Activated CD4-positive, CD25-positive, alpha-beta regulatory T cell treated with anti-CD3 and anti-CD28 coated beads, Interleukin-2, amount 50 U/mL, for 16 hours (primary cell): ENCODE measurements around the gene RARB.

ENCODE experiments used
- DNase-seq: peaks from one replicate; pipeline ENCODE4 v3.0.0-alpha.2; 2020; ENCODE audit warnings: low read depth, low spot score

RARB gene

GRCh38 chr3:25597535-25598101 is 169.6 kb downstream of the RARB start:
- no peak for DNase-seq

GRCh38 chr3:25603703-25604102 is 175.6 kb downstream of the RARB start:
- no peak for DNase-seq

- DNase-seq = no peak
Measured at GRCh38 chr3:25604107-25604805, 176.2 kb downstream of the RARB start.

GRCh38 chr3:25610167-25610566 is 182.1 kb downstream of the RARB start:
- DNase-seq = no peak

- no peak for DNase-seq
Measured at GRCh38 chr3:25610779-25611178, 182.7 kb downstream of the RARB start.

GRCh38 chr3:25611193-25611592 is 183.1 kb downstream of the RARB start:
- DNase-seq = no peak

GRCh38 chr3:25618028-25618427 is 190.0 kb downstream of the RARB start:
- DNase-seq = no peak

GRCh38 chr3:25619382-25619781 is 191.3 kb downstream of the RARB start:
- DNase-seq = no peak

GRCh38 chr3:25620493-25620892 is 192.4 kb downstream of the RARB start:
- no peak for DNase-seq

GRCh38 chr3:25621087-25621486 is 193.0 kb downstream of the RARB start:
- DNase-seq = no peak

- no peak for DNase-seq
Measured at GRCh38 chr3:25631989-25632388, 203.9 kb downstream of the RARB start.

GRCh38 chr3:25633919-25634318 is 205.9 kb downstream of the RARB start:
- no peak for DNase-seq

GRCh38 chr3:25635038-25635437 is 207.0 kb downstream of the RARB start:
- DNase-seq = no peak
